Measurements from ENCODE around the gene RNASE1. TPM values are rescaled to one million over a fixed set of nuclear protein-coding genes. Genes with fewer than 3 reads are reported as not detected.

RNASE1 gene
- total and polyA plus RNA-seq, 4 donors: 50.2 to 223 (median 88.1) TPM

DNA sequence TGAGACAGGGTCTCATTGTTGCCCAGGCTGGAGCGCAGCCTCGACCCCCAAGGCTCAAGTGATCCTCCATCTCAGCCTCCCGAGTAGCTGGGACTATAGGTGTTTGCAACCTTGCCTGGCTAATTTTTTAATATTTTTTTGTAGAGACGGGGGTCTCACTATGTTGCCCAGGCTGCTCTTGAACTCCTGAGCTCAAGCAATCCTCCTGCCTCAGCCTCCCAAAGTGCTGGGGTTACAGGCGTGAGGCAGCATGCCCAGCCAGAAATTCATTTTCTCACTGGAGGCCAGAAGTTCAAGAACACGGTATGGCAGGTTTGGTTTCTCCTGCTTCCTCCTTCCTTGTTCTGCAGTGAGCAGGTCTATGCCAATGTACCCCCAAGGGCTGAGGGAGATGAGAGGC, 3.7 kb downstream of the RNASE1 start:
- Histone ChIP-seq H3K36me3 (ENCODE audit: control insufficient read depth, insufficient read depth, low read length) (no peaks in the 10 kb centered on the region), H3K4me1 (ENCODE audit: control insufficient read depth, insufficient read depth, low read length) (peaks cover 15% of the 10 kb centered on the region), H3K9me3 (ENCODE audit: control insufficient read depth, insufficient read depth, low read length) (no peaks in the 10 kb centered on the region), H3K4me3 (ENCODE audit: low read depth, low read length) (no peak overlapping the region), H3K27me3 (ENCODE audit: control insufficient read depth, insufficient read depth, low read length) (no peaks in the 10 kb centered on the region), H3K27ac (ENCODE audit: low read depth, low read length) (no peak overlapping the region)
- DNase-seq (ENCODE audit: low read depth in 4 of 6, low spot score in 6 of 6): no peak
- 100% methylated on average over 2 of the region's 6 CpGs for WGBS (ENCODE audit: insufficient coverage)

DNA sequence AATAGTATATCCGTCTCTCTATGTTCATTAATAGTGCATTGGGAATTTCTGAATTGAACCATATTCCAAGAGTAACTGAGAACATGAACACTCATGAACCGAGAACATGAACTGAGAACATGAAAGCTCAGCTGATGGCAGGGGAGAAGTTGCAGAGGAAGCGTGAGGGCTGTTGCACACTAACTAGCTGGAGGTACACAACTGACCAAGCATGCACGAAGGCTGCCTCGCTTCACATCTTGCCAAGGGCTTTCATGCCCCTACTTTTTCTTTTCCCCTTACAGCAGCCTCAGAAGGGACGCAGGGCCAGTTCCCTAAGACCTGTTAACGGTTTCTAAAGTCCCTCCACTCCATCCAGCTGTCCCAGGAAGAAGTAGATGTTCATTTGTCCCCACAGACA, 4.3 kb downstream of the RNASE1 start:
- Histone ChIP-seq H3K4me1 (ENCODE audit: control insufficient read depth, insufficient read depth, low read length) (peaks cover 15% of the 10 kb centered on the region), H3K4me3 (ENCODE audit: low read depth, low read length) (no peak overlapping the region), H3K27ac (ENCODE audit: low read depth, low read length) (no peak overlapping the region), H3K9me3 (ENCODE audit: control insufficient read depth, insufficient read depth, low read length) (no peaks in the 10 kb centered on the region), H3K27me3 (ENCODE audit: control insufficient read depth, insufficient read depth, low read length) (no peaks in the 10 kb centered on the region), H3K36me3 (ENCODE audit: control insufficient read depth, insufficient read depth, low read length) (no peaks in the 10 kb centered on the region)
- no peak for DNase-seq (ENCODE audit: low read depth in 4 of 6, low spot score in 6 of 6)
- 95% methylated on average over 6 of the region's 7 CpGs for WGBS (ENCODE audit: insufficient coverage)

DNA sequence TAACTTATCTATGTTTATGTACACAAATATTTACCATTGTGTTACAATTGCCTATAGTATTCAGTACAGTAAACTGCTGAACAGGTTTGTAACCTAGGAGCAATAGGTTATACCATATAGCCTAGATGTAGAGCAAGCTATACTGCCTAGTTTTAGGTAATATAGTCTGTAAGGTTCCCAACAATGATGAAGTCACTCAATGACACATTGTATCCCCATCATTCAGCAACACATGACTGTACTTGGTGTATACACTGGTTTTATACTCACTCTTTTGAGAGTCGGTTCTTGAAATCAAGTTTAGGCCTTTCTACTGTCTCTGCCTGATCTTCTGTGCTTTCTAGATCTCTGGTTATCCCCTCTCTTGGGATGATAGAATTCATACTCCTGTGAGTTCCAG, 5.5 kb downstream of the RNASE1 start:
- H3K36me3 ChIP-seq (ENCODE audit: control insufficient read depth, insufficient read depth, low read length): no peaks in the 10 kb centered on the region
- peaks cover 15% of the 10 kb centered on the region for H3K4me1 ChIP-seq (ENCODE audit: control insufficient read depth, insufficient read depth, low read length)
- H3K27me3 ChIP-seq (ENCODE audit: control insufficient read depth, insufficient read depth, low read length): no peaks in the 10 kb centered on the region
- H3K27ac ChIP-seq (ENCODE audit: low read depth, low read length): no peak overlapping the region
- WGBS (ENCODE audit: insufficient coverage): no CpG with 5 or more reads among the region's 1 CpG
- no peak overlapping the region for H3K4me3 ChIP-seq (ENCODE audit: low read depth, low read length)
- DNase-seq (ENCODE audit: low read depth in 4 of 6, low spot score in 6 of 6): no peak
- no peaks in the 10 kb centered on the region for H3K9me3 ChIP-seq (ENCODE audit: control insufficient read depth, insufficient read depth, low read length)

DNA sequence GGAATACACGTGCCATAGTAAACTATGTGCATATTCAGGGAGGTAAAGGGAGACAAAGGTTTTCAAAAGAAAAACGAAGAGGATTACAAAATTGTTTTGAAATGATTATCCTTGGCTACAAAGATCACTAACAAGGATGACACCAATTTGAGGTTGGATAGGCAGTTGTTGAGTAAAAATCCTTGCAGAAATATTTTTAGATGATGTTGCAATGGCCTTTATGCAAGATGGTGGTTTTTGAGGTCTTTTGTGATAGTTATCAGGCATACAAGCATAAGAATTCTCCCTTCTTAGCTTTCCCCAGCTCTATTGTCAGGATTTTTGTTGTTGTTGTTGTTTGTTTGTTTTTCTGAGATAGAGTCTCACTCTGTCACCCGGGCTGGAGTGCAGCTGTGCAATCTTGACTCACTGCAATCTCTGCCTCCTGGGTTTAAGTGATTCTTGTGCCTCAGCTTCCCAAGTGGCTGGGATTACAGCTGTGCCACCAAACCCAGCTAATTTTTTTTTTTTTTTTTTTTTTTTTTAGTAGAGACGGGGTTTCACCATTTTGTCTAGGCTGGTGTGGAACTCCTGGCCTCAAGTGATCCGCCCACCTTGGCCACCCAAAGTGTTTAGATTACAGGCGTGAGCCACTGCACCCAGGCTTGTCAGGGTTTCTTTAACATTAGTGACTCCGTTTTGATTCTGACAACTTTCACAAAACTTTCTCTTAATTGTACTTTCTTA, 7.8 kb downstream of the RNASE1 start:
- DNase-seq (ENCODE audit: low read depth in 4 of 6, low spot score in 6 of 6): no peak
- Histone ChIP-seq H3K27me3 (ENCODE audit: control insufficient read depth, insufficient read depth, low read length) (no peaks in the 10 kb centered on the region), H3K9me3 (ENCODE audit: control insufficient read depth, insufficient read depth, low read length) (no peaks in the 10 kb centered on the region), H3K36me3 (ENCODE audit: control insufficient read depth, insufficient read depth, low read length) (no peaks in the 10 kb centered on the region), H3K4me1 (ENCODE audit: control insufficient read depth, insufficient read depth, low read length) (peaks cover 1% of the 10 kb centered on the region), H3K27ac (ENCODE audit: low read depth, low read length) (no peak overlapping the region), H3K4me3 (ENCODE audit: low read depth, low read length) (no peak overlapping the region)
- WGBS (ENCODE audit: insufficient coverage): 68% methylated on average over 4 of the region's 7 CpGs

GRCh38 chr14:20792556-20792955, 10.1 kb downstream of the RNASE1 start:
- H3K27me3 ChIP-seq (ENCODE audit: control insufficient read depth, insufficient read depth, low read length): no peaks in the 10 kb centered on the region
- WGBS (ENCODE audit: insufficient coverage): 80% methylated on average over 1 of the region's 4 CpGs
- no peak overlapping the region for H3K27ac ChIP-seq (ENCODE audit: low read depth, low read length)
- H3K4me1 ChIP-seq (ENCODE audit: control insufficient read depth, insufficient read depth, low read length): no peaks in the 10 kb centered on the region
- H3K4me3 ChIP-seq (ENCODE audit: low read depth, low read length): no peak overlapping the region
- no peaks in the 10 kb centered on the region for H3K36me3 ChIP-seq (ENCODE audit: control insufficient read depth, insufficient read depth, low read length)
- DNase-seq (ENCODE audit: low read depth in 4 of 6, low spot score in 6 of 6): no peak
- H3K9me3 ChIP-seq (ENCODE audit: control insufficient read depth, insufficient read depth, low read length): no peaks in the 10 kb centered on the region

DNA sequence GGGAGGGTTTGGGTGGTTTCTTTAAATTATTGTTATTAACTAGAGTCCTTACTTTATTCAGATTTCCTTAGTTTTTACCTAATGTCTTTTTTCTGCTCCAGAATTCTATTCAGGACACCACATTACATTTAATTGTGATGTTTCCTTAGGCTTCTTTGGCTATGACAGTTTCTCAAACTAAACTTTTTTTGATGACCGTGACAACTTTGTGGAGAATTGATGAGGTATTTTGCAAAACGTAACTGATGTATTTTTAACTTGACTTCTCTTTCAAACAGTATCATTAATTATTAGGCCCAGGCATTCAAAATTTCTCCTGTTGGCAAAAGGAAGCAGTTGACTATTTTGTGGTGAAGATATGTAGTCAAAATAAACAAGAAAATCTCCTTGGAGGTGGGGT, 11.0 kb downstream of the RNASE1 start:
- Histone ChIP-seq H3K27me3 (ENCODE audit: control insufficient read depth, insufficient read depth, low read length) (no peaks in the 10 kb centered on the region), H3K27ac (ENCODE audit: low read depth, low read length) (no peak overlapping the region), H3K9me3 (ENCODE audit: control insufficient read depth, insufficient read depth, low read length) (no peaks in the 10 kb centered on the region), H3K4me1 (ENCODE audit: control insufficient read depth, insufficient read depth, low read length) (no peaks in the 10 kb centered on the region), H3K4me3 (ENCODE audit: low read depth, low read length) (no peak overlapping the region), H3K36me3 (ENCODE audit: control insufficient read depth, insufficient read depth, low read length) (no peaks in the 10 kb centered on the region)
- no peak for DNase-seq (ENCODE audit: low read depth in 4 of 6, low spot score in 6 of 6)
- no CpG with 5 or more reads among the region's 2 CpGs for WGBS (ENCODE audit: insufficient coverage)

- Histone ChIP-seq H3K9me3 (ENCODE audit: control insufficient read depth, insufficient read depth, low read length) (no peaks in the 10 kb centered on the region), H3K36me3 (ENCODE audit: control insufficient read depth, insufficient read depth, low read length) (no peaks in the 10 kb centered on the region), H3K27me3 (ENCODE audit: control insufficient read depth, insufficient read depth, low read length) (no peaks in the 10 kb centered on the region), H3K4me1 (ENCODE audit: control insufficient read depth, insufficient read depth, low read length) (no peaks in the 10 kb centered on the region), H3K4me3 (ENCODE audit: low read depth, low read length) (no peak overlapping the region), H3K27ac (ENCODE audit: low read depth, low read length) (no peak overlapping the region)
- 68% methylated on average over 4 of the region's 7 CpGs for WGBS (ENCODE audit: insufficient coverage)
- DNase-seq (ENCODE audit: low read depth in 4 of 6, low spot score in 6 of 6): no peak
Observed at GRCh38 chr14:20791187-20791586, 11.5 kb downstream of the RNASE1 start.

GRCh38 chr14:20790464-20791116, 12.1 kb downstream of the RNASE1 start:
- WGBS (ENCODE audit: insufficient coverage): 89% methylated on average over 11 of the region's 13 CpGs
- no peaks in the 10 kb centered on the region for H3K4me1 ChIP-seq (ENCODE audit: control insufficient read depth, insufficient read depth, low read length)
- no peak for DNase-seq (ENCODE audit: low read depth in 4 of 6, low spot score in 6 of 6)
- H3K36me3 ChIP-seq (ENCODE audit: control insufficient read depth, insufficient read depth, low read length): no peaks in the 10 kb centered on the region
- no peak overlapping the region for H3K27ac ChIP-seq (ENCODE audit: low read depth, low read length)
- no peaks in the 10 kb centered on the region for H3K27me3 ChIP-seq (ENCODE audit: control insufficient read depth, insufficient read depth, low read length)
- no peaks in the 10 kb centered on the region for H3K9me3 ChIP-seq (ENCODE audit: control insufficient read depth, insufficient read depth, low read length)
- no peak overlapping the region for H3K4me3 ChIP-seq (ENCODE audit: low read depth, low read length)

DNA sequence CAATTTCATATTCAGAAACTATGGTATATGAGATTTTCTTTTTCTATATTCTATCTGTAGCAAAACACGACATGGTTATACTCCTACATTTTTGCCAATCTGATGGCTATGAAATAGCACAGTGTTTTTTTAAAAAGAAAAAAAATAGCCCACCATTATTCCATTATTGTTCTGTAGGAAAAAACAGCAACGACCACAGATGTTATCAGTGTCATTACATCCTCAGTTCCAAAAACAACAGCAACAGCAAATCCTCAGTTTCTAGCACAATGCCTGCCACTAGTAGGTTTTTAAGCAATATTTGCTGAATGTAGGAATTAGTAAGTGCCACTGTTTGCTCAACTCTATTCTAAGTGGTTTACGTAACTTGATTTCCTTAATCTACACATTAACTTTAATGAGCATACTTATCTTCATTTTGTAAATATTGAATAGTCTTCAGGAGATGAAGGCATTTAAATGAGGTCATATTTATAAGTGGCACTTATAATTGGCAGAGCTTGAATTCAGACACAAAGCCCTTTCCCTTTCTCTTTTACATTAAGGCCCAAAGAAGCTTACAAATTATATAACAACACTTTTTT, 13.3 kb downstream of the RNASE1 start:
- no CpG with 5 or more reads among the region's 3 CpGs for WGBS (ENCODE audit: insufficient coverage)
- no peak overlapping the region for H3K4me3 ChIP-seq (ENCODE audit: low read depth, low read length)
- no peaks in the 10 kb centered on the region for H3K36me3 ChIP-seq (ENCODE audit: control insufficient read depth, insufficient read depth, low read length)
- no peaks in the 10 kb centered on the region for H3K9me3 ChIP-seq (ENCODE audit: control insufficient read depth, insufficient read depth, low read length)
- H3K4me1 ChIP-seq (ENCODE audit: control insufficient read depth, insufficient read depth, low read length): no peaks in the 10 kb centered on the region
- no peak overlapping the region for H3K27ac ChIP-seq (ENCODE audit: low read depth, low read length)
- no peaks in the 10 kb centered on the region for H3K27me3 ChIP-seq (ENCODE audit: control insufficient read depth, insufficient read depth, low read length)
- no peak for DNase-seq (ENCODE audit: low read depth in 4 of 6, low spot score in 6 of 6)

- no peak for DNase-seq (ENCODE audit: low read depth in 4 of 6, low spot score in 6 of 6)
- Histone ChIP-seq H3K36me3 (ENCODE audit: control insufficient read depth, insufficient read depth, low read length) (no peaks in the 10 kb centered on the region), H3K27ac (ENCODE audit: low read depth, low read length) (no peak overlapping the region), H3K27me3 (ENCODE audit: control insufficient read depth, insufficient read depth, low read length) (no peaks in the 10 kb centered on the region), H3K4me1 (ENCODE audit: control insufficient read depth, insufficient read depth, low read length) (no peaks in the 10 kb centered on the region), H3K9me3 (ENCODE audit: control insufficient read depth, insufficient read depth, low read length) (no peaks in the 10 kb centered on the region), H3K4me3 (ENCODE audit: low read depth, low read length) (no peak overlapping the region)
- no CpG with 5 or more reads among the region's 4 CpGs for WGBS (ENCODE audit: insufficient coverage)
Observed at GRCh38 chr14:20787025-20787424, 15.6 kb downstream of the RNASE1 start.
